IPS-NIHi11 (cell line): ENCODE results near the gene BRF1.

ENCODE experiments used
- DNase-seq: peaks from one replicate; pipeline ENCODE4 v3.0.0; 2012; ENCODE audit warnings: mixed read lengths, low spot score

Gene BRF1

DNA sequence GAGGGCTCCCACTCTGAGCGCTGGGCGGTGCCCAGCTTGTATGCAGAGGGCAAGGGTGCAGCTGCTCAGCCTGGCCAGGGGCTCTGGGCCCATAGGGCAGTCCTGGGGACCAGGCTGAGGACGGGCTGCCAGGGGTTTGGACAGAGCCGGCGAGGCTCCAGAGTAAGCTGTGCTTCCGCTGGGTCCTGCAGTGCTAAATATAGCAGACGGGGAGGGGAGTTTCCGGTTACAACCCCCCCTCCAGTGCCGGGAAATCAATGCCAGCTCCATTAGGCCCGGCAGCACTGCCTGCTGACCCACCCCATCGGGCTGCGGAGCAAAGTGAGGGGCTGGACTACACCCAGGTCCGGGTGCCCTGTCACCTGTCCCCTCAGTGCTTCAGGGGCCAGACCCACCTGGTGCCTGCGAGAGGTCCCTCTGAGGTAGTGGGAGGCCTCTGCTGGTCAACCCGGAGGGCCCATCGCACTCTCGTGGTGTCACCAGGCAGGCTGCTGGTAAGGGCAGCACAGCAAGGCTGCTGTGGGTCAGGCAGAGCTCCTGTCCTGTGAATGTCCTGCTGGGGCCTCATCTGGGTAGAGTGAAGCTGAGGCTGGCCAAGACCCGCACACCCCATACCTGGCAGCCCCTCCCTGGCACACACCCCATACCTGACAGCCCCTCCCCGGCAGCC is 129.7 kb downstream of the BRF1 start:
- DNase-seq = no peak

GRCh38 chr14:105169776-105170655 is 130.8 kb downstream of the BRF1 start:
- DNase-seq = no peak

DNA sequence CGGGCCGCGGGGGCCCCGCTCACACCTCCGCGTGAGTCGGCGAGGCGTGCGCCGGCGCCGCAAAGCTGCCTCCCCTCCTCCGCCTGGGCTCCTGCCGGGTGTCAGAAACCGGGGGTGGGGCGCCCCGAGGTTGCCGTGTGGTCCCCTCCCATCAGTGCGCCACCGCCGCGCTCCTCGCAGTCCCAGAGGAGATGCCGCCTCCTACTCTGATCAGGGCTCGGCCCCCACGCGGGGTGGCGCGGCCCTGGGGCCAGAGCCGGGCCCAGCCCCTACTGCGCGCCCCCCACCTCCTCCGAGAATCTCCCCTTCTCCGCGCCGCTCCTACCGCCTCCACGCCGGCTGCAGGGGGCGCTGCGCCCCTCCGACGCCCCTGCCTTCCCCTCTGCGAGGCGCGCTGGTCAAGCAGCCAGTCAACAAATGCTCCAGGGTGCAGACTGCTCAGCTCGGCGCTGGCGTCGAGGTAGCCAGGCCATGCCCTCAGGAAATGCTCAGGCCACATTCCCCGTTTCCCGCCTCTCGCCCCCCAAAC is 131.8 kb downstream of the BRF1 start:
- DNase-seq = peak; percentile 85

DNA sequence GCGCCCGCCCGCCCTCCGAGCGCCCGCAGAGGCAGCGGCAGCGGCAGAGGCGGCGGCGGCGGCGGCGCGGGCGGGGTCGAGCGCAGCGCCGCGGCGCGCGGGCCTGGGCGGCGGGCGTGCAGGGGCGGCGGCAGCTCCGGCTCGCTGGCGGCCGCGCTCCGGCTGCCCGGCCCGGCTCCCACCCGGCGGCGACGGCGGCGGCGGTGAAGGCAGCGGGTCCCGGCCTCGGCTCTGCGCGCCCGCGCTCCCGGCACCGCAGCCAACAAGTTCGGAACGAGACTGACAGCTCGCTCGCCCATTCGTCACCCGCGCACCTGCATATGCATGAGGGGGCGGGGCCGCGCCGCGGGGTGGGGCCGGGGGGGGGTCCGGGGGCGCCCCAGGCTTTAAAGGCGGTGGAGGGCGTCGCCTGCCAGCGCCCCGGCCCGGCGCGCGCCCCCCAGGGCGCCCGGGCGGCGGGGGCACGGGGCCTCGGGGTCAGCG is 132.3 kb downstream of the BRF1 start, which contains the start of gene JAG2:
JAG2 (minus strand) TSS at position 281 of the 483 bp plus-strand sequence. CDS start 356 bp downstream, outside the sequence.
- DNase-seq = peak; percentile 83

DNA sequence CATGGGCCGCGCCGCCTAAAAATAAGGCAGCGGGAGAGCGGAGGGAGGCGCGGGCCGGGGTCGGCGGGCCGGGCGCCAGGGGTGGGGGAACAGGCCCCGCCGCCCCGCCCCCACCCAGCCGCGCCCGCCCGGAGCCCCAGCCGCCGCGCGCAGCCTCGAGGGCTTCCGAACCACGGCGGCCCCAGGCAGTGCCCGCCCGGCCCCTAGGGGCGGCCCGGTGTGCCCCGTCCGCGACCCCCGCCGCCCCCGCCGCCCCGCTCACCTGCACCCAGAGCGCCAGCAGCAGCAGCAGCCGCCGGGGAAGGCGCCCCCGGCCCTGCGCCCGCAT is 132.7 kb downstream of the BRF1 start:
- DNase-seq = no peak

DNA sequence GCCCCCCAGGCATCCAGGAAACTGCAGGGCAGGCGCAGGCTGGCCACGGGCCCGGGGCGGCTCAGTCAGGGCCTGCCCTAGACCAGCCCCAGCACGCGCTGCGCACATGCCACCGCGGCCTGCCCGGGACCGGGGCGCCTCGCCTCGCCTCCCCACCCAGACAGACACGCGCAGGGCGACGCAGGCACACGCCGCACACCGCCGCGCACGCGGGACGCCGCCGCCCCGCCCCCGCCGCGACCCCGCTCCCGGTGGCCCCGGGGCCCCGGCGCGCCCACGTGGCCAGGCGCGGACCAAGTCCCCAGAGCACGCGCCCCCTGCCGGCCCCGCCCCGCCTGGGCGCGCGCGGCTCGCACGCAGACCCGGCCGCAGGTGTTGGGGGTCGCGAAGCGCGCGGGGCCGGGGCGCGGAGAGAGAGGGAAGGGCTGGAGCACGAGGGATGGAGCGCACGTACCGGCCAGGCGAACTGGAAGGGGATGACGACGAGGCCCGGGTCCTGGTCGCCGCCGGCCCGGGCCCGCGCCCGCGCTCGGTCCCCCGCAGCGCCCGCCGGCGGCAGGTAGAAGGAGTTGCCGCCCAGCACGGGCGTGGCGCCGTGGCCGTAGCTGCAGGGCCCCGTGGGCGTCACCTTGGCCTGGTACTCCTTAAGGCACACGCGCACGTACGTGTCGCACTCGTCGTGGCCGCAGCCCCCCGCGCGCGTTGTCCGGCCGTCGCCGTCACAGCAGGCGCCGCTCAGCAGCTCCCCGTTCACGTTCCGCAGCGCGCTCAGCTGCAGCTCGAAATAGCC is 133.3 kb downstream of the BRF1 start:
- DNase-seq = peak; percentile 81

- no peak for DNase-seq
Measured at GRCh38 chr14:105166571-105167302, 134.1 kb downstream of the BRF1 start.

GRCh38 chr14:105165761-105166485 is 134.9 kb downstream of the BRF1 start:
- DNase-seq = no peak

DNA sequence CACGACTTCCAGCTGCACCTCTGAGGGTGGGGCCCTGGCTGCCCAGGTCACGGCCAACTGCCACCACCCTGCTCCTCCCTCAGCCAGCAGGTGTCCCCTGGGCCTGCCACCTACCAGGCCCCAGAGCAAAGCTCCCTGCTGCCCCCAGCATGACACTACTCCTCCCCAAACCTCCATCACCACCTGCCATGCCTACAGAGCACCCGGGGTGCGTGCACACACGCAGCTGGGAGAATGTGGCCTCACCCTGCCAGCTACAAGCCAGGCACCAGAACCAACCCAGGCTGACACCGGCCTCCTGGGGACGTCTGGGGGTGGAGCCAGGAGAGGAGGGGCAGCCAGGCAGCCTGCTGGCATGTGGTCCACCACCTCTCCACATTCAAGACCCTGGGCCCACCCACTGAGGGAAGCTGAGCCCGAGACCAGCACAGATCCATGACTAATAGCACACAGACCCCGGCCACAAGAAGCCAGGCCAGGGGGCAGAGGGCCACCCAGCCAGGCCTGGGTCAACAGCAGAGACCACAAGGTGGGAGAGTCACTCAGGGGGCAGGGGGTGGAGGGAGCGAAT is 135.6 kb downstream of the BRF1 start:
- DNase-seq = no peak

DNA sequence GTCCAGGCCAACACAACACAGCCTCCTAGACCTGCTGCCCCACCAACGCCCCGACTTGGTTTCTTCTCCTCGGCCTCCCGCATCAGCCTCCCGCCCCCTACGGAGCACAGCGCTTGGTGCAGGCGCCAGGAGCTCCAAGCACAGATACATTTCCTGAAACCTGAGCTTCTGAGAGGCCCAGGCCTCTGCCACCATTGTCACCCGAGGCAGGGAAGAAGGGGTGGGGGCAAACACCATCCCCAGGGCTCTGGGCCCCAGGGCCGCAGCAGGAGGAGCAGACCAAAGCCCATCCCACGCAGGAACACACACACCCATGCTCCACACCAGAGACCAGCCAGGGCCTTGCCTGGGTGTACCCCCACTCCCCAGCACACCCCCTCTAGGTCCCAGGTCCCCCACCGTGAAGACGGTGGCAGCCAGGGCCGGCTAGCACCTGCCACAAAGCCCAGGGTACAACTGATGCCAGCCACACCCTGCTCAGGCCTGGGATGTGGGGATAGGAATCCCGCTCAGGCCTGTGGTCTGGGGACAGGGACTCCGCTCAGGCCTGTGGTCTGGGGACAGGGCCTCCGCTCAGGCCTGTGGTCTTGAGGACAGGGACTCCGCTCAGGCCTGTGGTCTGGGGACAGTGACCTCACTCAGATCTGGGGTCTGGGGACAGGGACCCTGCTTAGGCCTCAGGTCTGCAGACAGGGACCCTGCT is 137.6 kb downstream of the BRF1 start:
- DNase-seq = no peak

DNA sequence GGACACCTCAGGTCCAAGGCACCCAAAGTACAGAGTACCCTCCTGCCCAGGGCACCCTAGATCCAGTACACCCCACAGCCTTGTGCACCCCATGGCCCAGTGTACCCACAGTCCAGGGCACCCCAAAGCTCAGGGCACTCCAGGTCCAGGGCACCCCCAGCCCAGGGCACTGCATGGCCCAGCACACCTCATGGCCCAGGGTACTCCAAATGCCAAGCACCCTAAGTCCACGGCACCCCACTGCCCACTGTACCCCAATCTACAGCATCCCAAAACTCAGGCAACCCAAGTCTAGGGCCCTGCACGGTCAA is 138.2 kb downstream of the BRF1 start:
- DNase-seq = no peak

DNA sequence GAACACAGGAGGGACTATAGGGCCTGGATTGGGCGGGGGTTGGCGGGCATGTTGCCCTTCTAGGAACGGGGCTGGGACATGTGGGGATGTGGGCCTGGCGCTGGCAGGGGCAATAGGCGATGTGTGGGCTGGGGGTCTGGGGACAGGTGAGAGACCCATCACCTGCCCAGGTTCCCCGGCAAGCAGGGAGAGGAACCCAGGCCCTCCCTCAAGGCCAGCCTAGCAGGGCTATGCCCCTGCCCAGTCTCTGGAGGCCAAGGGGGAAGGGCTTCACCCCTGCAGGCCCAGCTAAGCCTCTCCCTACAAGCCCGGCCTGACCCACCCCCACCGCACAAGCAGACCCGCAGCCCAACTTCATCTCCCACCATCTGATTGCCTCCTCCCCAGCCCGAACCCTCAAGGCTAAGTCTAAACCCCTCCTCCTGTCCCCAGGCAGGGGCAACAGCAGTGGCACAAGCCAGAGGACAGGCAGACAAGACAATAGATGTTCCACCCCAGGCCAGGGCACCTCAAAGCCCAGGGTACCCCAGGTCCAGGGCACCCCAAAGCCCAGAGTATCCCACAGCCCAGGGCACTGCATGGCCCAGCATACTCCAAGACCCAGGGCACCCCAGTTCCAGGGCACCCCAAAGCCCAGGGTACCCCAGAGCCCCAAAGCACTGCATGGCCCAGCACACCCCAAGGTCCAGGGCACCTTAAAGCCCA is 138.7 kb downstream of the BRF1 start:
- DNase-seq = no peak

GRCh38 chr14:105161309-105161708 is 139.5 kb downstream of the BRF1 start:
- DNase-seq = no peak

- no peak for DNase-seq
Measured at GRCh38 chr14:105160776-105161175, 140.0 kb downstream of the BRF1 start.

GRCh38 chr14:105159344-105159743 is 141.5 kb downstream of the BRF1 start:
- no peak for DNase-seq
